Gastroesophageal sphincter (tissue), 2 donors: Measurements from ENCODE around the gene LDLRAD3.

Experiments used
- POLR2A ChIP-seq, 2 donors: fragments of 450-650 bp; IDR thresholded peaks; one replicate each; pipeline ENCODE4 v1.6.1; 2017; ENCODE audit warnings: antibody characterized with exemption in 2 of 2, mild to moderate bottlenecking in 2 of 2, moderate library complexity in 1 of 2
- POLR2AphosphoS5 ChIP-seq: sonication (generic); formaldehyde crosslinking; IDR thresholded peaks from one replicate; pipeline ENCODE4 v1.6.1; 2017; ENCODE audit warnings: antibody characterized with exemption

DNA sequence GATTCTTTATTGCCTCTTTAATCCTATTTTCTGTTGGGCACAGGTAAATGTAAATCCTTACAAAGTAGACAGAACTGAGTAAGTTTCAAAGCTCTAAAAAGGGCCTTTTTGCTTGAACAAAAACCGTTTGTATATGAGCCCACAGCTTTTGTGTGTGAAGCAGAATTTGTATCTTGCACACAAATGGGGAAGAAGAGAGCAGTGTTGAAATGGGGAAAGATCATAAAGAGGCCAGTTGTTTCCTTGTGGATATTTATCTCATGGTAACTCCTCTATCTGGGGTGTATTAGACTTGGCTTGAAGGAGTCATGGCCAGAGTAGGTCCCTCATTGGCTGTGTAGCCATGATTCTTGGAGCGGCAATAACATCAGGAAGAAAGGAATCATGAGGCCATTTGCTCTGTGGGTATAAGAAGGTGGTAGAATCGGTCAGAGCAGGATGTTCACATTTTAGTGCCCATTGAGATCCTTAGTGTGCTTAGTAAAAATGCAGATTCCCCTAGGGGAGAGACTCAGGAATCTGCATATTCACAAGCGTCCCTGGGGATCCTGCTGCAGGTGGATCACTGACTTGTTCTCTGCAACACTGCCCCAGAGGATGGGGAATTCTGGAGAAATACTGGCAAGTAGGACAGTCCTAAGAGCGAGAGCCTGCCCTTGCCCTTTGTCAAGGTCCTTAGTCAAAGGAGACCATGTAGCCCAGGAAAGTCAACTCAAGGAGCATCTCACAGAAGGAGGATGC, 126.5 kb downstream of the LDLRAD3 start:
- TF ChIP-seq POLR2A (IDR thresholded peaks at IDR 0.05) (no peak), POLR2AphosphoS5 (no peak)
